Measurements from ENCODE around the gene HES1. TPM values are rescaled to one million over a fixed set of nuclear protein-coding genes. Genes with fewer than 3 reads are reported as not detected.

Gene HES1
- total and polyA plus RNA-seq, 9 of the 15 experiments (the other 6 are each of a cell fraction or from before 2014, with no cell fraction given), result 3.4 to 37.0 (median 19.3) TPM

GRCh38 chr3:194137008-194137505 is 1.1 kb downstream of the HES1 start (continued):
- TF ChIP-seq NR4A1 (CRISPR knock-in tag; IDR thresholded peaks at IDR 0.05) (no peak), NR4A1 (tag; IDR thresholded peaks at IDR 0.05) (no peak), ETV6 (IDR thresholded peaks at IDR 0.05; ENCODE audit: borderline replicate concordance in 1 of 2, low read depth in 2 of 2, low read length in 1 of 2) (no peak), ETV6 (CRISPR knock-in tag; IDR thresholded peaks at IDR 0.05; ENCODE audit: borderline replicate concordance) (no peak), MCM2 (IDR thresholded peaks at IDR 0.05; ENCODE audit: low read depth) (no peak), RBM15 (IDR thresholded peaks at IDR 0.05; ENCODE audit: insufficient read depth, low read length) (no peak), ZNF212 (CRISPR knock-in tag; IDR thresholded peaks at IDR 0.05) (no peak), MBD2 (IDR thresholded peaks at IDR 0.05; ENCODE audit: borderline replicate concordance, low read depth) (no peak), CAMTA2 (CRISPR knock-in tag; conservative IDR thresholded peaks at IDR 0.05) (no peak), HOXB6 (CRISPR knock-in tag; IDR thresholded peaks at IDR 0.05; ENCODE audit: borderline replicate concordance) (no peak), KDM5B (IDR thresholded peaks at IDR 0.05; ENCODE audit: insufficient replicate concordance, low read depth, low read length) (peak; percentile 54), ZNF639 (CRISPR knock-in tag; conservative IDR thresholded peaks at IDR 0.05 in 1 of 2, IDR thresholded peaks at IDR 0.05 in 1 of 2) (no peak), ATF1 (CRISPR knock-in tag; IDR thresholded peaks at IDR 0.05) (no peak), ATF1 (tag; IDR thresholded peaks at IDR 0.05) (no peak), EP400 (IDR thresholded peaks at IDR 0.05) (no peak), LCOR (CRISPR knock-in tag; IDR thresholded peaks at IDR 0.05) (peak; percentile 72), DIDO1 (tag; IDR thresholded peaks at IDR 0.05; ENCODE audit: low read depth) (no peak), RHOXF2B (CRISPR knock-in tag; conservative IDR thresholded peaks at IDR 0.05) (no peak), ZNF224 (CRISPR knock-in tag; IDR thresholded peaks at IDR 0.05) (no peak), SRSF1 (IDR thresholded peaks at IDR 0.05; ENCODE audit: low read depth, low read length) (no peak), RB1 (IDR thresholded peaks at IDR 0.05; ENCODE audit: low read depth) (peak; percentile 32; the same call in 1 of the 2 replicates), ZBTB7A (IDR thresholded peaks at IDR 0.05; ENCODE audit: borderline replicate concordance, control insufficient read depth, low read depth, low read length) (no peak), COPS2 (conservative IDR thresholded peaks at IDR 0.05) (no peak), ZNF699 (CRISPR knock-in tag; IDR thresholded peaks at IDR 0.05; ENCODE audit: insufficient replicate concordance) (no peak), RFX1 (IDR thresholded peaks at IDR 0.05) (no peak), PCBP1 (IDR thresholded peaks at IDR 0.05; ENCODE audit: low read depth, low read length, poor library complexity, severe bottlenecking) (no peak), NR2C2 (CRISPR knock-in tag; IDR thresholded peaks at IDR 0.05) (no peak), NR2C2 (tag; IDR thresholded peaks at IDR 0.05) (no peak), GTF2F1 (IDR thresholded peaks at IDR 0.05; ENCODE audit: low read depth, low read length) (no peak), GABPB2 (CRISPR knock-in tag; conservative IDR thresholded peaks at IDR 0.05) (no peak)
- TF ChIP-seq, protein P1, sequence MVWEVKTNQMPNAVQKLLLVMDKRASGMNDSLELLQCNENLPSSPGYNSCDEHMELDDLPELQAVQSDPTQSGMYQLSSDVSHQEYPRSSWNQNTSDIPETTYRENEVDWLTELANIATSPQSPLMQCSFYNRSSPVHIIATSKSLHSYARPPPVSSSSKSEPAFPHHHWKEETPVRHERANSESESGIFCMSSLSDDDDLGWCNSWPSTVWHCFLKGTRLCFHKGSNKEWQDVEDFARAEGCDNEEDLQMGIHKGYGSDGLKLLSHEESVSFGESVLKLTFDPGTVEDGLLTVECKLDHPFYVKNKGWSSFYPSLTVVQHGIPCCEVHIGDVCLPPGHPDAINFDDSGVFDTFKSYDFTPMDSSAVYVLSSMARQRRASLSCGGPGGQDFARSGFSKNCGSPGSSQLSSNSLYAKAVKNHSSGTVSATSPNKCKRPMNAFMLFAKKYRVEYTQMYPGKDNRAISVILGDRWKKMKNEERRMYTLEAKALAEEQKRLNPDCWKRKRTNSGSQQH (CRISPR knock-in tag; IDR thresholded peaks at IDR 0.05), result no peak; the same call in 1 of the 2 replicates
